Thoracic aorta (tissue), 2 donors: Measurements from ENCODE around the gene VAT1L. TPM values are rescaled to one million over a fixed set of nuclear protein-coding genes. Genes with fewer than 3 reads are reported as not detected.

Experiments used
- ATAC-seq: fragments of 150-250 bp; one replicate; pipeline ENCODE4 v1.8.0; 2017; ENCODE audit warnings: low read depth; ENCODE audit not compliant: insufficient number of reproducible peaks, low FRiP score
- DNase-seq: peaks from one replicate; pipeline ENCODE4 v3.0.0-alpha.2; 2020; ENCODE audit warnings: low spot score
- H3K27ac ChIP-seq, 2 donors: fragments of 200-600 bp; sonication (generic); 1 replicate in 1 of 2; 2 replicates in 1 of 2; pipeline ENCODE4 v1.5.1; 2016; ENCODE audit warnings: mild to moderate bottlenecking in 2 of 2, moderate library complexity in 2 of 2
- H3K27me3 ChIP-seq: fragments of 200-600 bp; sonication (generic); replicated peaks from 2 replicates; pipeline ENCODE4 v1.6.0; 2016; ENCODE audit warnings: mild to moderate bottlenecking; ENCODE audit not compliant: insufficient read depth
- H3K36me3 ChIP-seq: fragments of 200-600 bp; sonication (generic); one replicate; pipeline ENCODE4 v1.5.1; 2016
- H3K4me1 ChIP-seq, 2 donors: fragments of 200-600 bp; sonication (generic); 1 replicate in 1 of 2; 2 replicates in 1 of 2; pipeline versions ENCODE4 v1.5.1 to v1.6.0; 2016; ENCODE audit warnings: low read depth in 2 of 2, mild to moderate bottlenecking in 1 of 2; ENCODE audit not compliant: control insufficient read depth in 1 of 2
- H3K4me3 ChIP-seq: fragments of 200-600 bp; sonication (generic); 2 replicates; pipeline ENCODE4 v1.5.1; 2016; ENCODE audit warnings: mild to moderate bottlenecking
- H3K9me3 ChIP-seq: fragments of 200-600 bp; sonication (generic); 2 replicates; pipeline ENCODE4 v1.5.1; 2016
- total RNA-seq, 2 donors: library from RNA; depleted of rRNA; stranded (reverse); fragments of >200 nt; gene quantifications; one replicate each; pipeline versions ENCODE4 v1.1.0 to v1.2.3, GENCODE V29; 2016
- TF ChIP-seq, protein P1 (sequence below): fragments of 200-600 bp; sonication (generic); IDR thresholded peaks from one replicate; pipeline ENCODE4 v1.5.1; 2019; ENCODE audit warnings: antibody characterized with exemption

Gene VAT1L
- total RNA-seq, 2 donors from 2014 or later, result 10.4 to 27.1 TPM

DNA sequence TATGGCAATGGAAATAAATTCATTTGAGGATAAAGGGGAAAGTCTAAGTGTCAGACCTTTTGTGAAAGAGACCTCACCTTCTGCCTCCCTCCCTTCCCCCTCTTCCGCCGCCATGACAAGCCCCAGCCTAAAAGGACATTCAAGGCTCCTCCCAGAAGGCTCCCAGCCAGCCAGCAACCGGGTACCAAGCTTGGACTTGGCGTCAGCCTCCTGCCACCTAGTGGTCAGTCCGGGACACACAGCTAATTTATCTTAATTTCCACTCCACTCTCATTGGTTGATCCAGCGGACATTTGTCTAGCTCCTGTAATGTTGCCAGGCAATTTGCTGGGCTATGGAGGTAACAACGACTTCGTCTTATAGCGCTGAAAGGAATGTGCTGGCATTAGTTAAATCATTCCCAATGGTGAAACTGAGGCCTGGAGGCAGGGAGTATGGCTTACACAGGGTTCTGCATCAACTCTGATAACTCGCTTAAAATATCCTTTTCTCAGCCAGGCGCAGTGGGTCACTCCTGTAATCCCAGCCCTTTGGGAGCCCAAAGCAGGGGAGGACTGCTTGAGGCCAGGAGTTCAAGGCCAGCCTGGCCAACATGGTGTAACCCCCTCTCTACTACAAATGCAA lies 214.7 kb downstream of the VAT1L start:
- Histone ChIP-seq H3K4me3 (peak overlapping the region; percentile 32), H3K9me3 (no peaks in the 10 kb centered on the region), H3K27me3 (no peaks in the 10 kb centered on the region), H3K27ac (peak overlapping the region in 1 of 2 donors; percentile 47), H3K36me3 (no peaks in the 10 kb centered on the region), H3K4me1 (peaks cover 0 to 10% of the 10 kb centered on the region in 2 donors)
- TF ChIP-seq, protein P1, sequence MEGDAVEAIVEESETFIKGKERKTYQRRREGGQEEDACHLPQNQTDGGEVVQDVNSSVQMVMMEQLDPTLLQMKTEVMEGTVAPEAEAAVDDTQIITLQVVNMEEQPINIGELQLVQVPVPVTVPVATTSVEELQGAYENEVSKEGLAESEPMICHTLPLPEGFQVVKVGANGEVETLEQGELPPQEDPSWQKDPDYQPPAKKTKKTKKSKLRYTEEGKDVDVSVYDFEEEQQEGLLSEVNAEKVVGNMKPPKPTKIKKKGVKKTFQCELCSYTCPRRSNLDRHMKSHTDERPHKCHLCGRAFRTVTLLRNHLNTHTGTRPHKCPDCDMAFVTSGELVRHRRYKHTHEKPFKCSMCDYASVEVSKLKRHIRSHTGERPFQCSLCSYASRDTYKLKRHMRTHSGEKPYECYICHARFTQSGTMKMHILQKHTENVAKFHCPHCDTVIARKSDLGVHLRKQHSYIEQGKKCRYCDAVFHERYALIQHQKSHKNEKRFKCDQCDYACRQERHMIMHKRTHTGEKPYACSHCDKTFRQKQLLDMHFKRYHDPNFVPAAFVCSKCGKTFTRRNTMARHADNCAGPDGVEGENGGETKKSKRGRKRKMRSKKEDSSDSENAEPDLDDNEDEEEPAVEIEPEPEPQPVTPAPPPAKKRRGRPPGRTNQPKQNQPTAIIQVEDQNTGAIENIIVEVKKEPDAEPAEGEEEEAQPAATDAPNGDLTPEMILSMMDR, result peak; percentile 93
- peak; percentile 85 for ATAC-seq
- peak; percentile 49 for DNase-seq

DNA sequence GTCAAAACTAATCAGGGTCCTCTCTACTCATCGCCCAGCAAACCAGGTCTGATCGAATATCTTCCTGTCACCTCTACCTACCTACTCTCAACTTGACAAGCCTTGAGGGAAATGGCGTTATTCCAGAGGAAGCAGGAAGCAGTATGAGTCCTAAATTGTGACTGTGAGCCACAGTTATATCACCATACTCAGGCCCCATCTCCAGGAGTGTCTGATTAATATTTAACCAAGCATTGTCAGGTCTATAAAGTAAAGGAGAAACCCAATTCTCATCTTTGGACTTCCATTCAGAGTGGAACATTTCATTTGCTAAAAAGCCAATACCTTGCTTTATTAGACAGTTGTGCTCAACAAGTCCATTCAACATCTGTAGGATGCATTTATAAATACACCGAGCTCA lies 216.2 kb downstream of the VAT1L start:
- DNase-seq (no peak), ATAC-seq (no peak)
- TF ChIP-seq, protein P1, result no peak
- peaks cover 0 to 10% of the 10 kb centered on the region in 2 donors for H3K4me1 ChIP-seq
- H3K27me3 ChIP-seq, result no peaks in the 10 kb centered on the region
- H3K36me3 ChIP-seq, result no peaks in the 10 kb centered on the region
- no peak overlapping the region for H3K27ac ChIP-seq
- H3K9me3 ChIP-seq, result no peaks in the 10 kb centered on the region
- H3K4me3 ChIP-seq, result no peak overlapping the region

DNA sequence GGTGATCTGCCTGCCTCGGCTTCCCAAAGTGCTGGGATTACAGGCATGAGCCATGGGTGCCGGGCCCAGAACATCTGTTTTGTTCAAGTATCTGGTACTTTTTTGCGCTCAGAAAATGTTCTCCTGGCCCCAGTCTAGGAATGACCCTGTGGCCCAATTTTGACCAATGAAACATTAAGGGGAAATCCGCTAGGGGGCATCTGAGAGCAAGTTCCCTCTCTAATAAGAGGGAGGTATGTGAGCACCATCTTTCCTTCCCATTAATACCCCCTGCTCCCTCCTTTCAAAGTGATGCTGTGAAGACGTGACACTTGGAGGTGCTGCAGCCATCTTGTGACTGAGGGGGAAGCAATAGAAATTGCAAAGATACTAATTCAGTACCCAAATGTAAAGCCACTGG lies 217.5 kb downstream of the VAT1L start:
- peaks cover 0 to 10% of the 10 kb centered on the region in 2 donors for H3K4me1 ChIP-seq
- no peak overlapping the region for H3K27ac ChIP-seq
- no peaks in the 10 kb centered on the region for H3K36me3 ChIP-seq
- ATAC-seq (no peak), DNase-seq (no peak)
- H3K27me3 ChIP-seq, result no peaks in the 10 kb centered on the region
- no peaks in the 10 kb centered on the region for H3K9me3 ChIP-seq
- TF ChIP-seq, protein P1, result no peak
- H3K4me3 ChIP-seq, result no peak overlapping the region

DNA sequence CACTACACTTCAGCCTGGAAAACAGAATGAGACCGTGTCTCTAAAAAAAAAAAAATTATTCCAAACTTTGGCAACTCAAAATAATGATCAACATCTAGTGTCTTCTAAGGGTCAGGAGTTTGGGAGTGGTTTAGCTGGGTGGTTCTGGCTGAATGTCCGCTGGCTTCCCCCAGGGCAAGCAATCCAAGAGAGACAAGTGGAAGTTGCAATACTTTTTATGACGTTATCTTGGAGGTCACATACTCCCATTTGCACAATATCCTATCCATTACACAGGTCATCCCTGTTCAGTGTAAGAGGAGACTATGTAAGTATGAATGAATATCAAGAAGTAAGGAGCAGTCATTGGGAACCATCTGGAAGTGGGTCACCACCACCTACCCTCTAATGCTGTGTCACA lies 218.8 kb downstream of the VAT1L start:
- Histone ChIP-seq H3K9me3 (no peaks in the 10 kb centered on the region), H3K27ac (no peak overlapping the region), H3K27me3 (no peaks in the 10 kb centered on the region), H3K4me1 (peaks cover 0 to 5% of the 10 kb centered on the region in 2 donors), H3K36me3 (no peaks in the 10 kb centered on the region), H3K4me3 (no peak overlapping the region)
- TF ChIP-seq, protein P1, result no peak
- no peak for DNase-seq
- ATAC-seq, result no peak

DNA sequence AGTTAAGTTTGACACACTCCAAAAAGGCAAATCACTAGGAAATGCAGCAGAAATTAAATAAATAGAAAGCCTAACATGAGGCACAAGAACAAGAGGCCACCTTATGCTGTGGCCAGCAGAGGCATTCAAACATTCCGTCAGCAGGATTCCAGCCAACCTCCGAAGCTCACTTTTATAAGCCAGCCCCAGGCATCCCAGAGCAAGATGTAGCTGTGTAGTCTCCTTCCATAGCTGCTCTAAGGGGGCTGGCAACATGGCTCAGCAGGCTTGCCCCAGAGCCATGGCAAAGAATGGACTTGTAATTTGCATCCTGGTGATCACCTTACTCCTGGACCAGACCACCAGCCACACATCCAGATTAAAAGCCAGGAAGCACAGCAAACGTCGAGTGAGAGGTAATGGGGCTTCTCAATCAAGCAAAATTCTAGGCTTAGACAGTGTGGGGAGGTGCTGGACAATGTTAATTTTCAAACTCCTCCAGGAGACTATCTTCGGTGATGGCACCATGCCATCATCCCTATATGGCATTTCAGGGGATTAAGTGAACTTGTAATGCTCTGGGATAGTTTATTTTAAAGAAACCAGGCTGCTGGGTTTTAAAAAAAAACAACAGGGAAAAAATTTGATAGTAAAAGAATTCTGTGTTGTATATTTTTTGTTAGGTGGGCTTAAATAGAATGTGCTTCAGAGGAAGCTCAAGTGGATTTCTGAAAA lies 234.1 kb downstream of the VAT1L start, which contains the start of gene CLEC3A:
Gene CLEC3A (plus strand): TSS at position 202 of the 714 bp plus-strand sequence. CDS start 79 bp downstream, at position 281.
- TF ChIP-seq, protein P1, result no peak
- H3K4me1 ChIP-seq, result no peaks in the 10 kb centered on the region
- H3K36me3 ChIP-seq, result no peaks in the 10 kb centered on the region
- no peak for DNase-seq
- no peak within 1 kb of the TSS for H3K27ac ChIP-seq
- no peaks in the 10 kb centered on the region for H3K27me3 ChIP-seq
- no peak within 1 kb of the TSS for H3K4me3 ChIP-seq
- no peak for ATAC-seq
- H3K9me3 ChIP-seq, result no peaks in the 10 kb centered on the region
